DOHH2 (cell line): Measurements from ENCODE around the gene RBP2.
"Not testable (repeated sequence)": the region's sequence is repeated elsewhere in the genome, so short reads cannot be mapped to it uniquely, and the experiment has no call there.

Source experiments
- H3F3A ChIP-seq: fragments of 200-600 bp; sonication (generic), shearing (Covaris generic); 2 replicates; pipeline ENCODE4 v1.6.0; 2016; ENCODE audit warnings: antibody characterized with exemption, mild to moderate bottlenecking; ENCODE audit not compliant: control insufficient read depth, insufficient read depth
- H3K27ac ChIP-seq: fragments of 200-600 bp; sonication (generic); 2 replicates; pipeline ENCODE4 v1.5.1; 2014; ENCODE audit warnings: low read depth, mild to moderate bottlenecking, low read length, moderate library complexity
- H3K27me3 ChIP-seq: fragments of 200-600 bp; sonication (generic); 2 replicates; pipeline ENCODE4 v1.6.1; 2014; ENCODE audit warnings: mild to moderate bottlenecking, low read length, mixed read lengths; ENCODE audit not compliant: control insufficient read depth
- H3K36me3 ChIP-seq: fragments of 200-600 bp; sonication (generic); 2 replicates; pipeline ENCODE4 v1.6.1; 2014; ENCODE audit warnings: mild to moderate bottlenecking, low read length, moderate library complexity, mixed read lengths; ENCODE audit not compliant: control insufficient read depth
- H3K4me1 ChIP-seq: fragments of 200-600 bp; sonication (generic); 2 replicates; pipeline ENCODE4 v1.6.1; 2014; ENCODE audit warnings: mild to moderate bottlenecking, low read length, mixed read lengths; ENCODE audit not compliant: control insufficient read depth
- H3K4me2 ChIP-seq: fragments of 200-600 bp; sonication (generic); 2 replicates; pipeline ENCODE4 v1.6.0; 2014; ENCODE audit warnings: mild to moderate bottlenecking, low read length, moderate library complexity
- H3K4me3 ChIP-seq: fragments of 200-600 bp; sonication (generic); 2 replicates; pipeline ENCODE4 v1.5.1; 2014; ENCODE audit warnings: mild to moderate bottlenecking, low read length, mixed read lengths
- H3K79me2 ChIP-seq: fragments of 200-600 bp; sonication (generic); 2 replicates; pipeline ENCODE4 v1.6.1; 2014; ENCODE audit warnings: mild to moderate bottlenecking, low read length, mixed read lengths; ENCODE audit not compliant: control insufficient read depth
- H3K9me2 ChIP-seq: fragments of 200-600 bp; sonication (generic); replicated peaks from 2 replicates; pipeline ENCODE4 v1.6.1; 2014; ENCODE audit warnings: mild to moderate bottlenecking, low read length, mixed read lengths; ENCODE audit not compliant: control insufficient read depth
- H3K9me3 ChIP-seq: fragments of 200-600 bp; sonication (generic); 2 replicates; pipeline ENCODE4 v1.6.1; 2014; ENCODE audit warnings: antibody characterized with exemption, low read length, mixed read lengths; ENCODE audit not compliant: control insufficient read depth, insufficient read depth
- H4K20me1 ChIP-seq: fragments of 200-600 bp; sonication (generic); 2 replicates; pipeline ENCODE4 v1.6.0; 2014; ENCODE audit warnings: low read depth, mild to moderate bottlenecking, antibody characterized with exemption, low read length, moderate library complexity; ENCODE audit not compliant: control insufficient read depth, insufficient read depth
- EZH2phosphoT487 ChIP-seq: fragments of 200-600 bp; sonication (generic); IDR thresholded peaks from 2 replicates; pipeline ENCODE4 v1.6.1; 2017; ENCODE audit warnings: borderline replicate concordance, mild to moderate bottlenecking, antibody characterized with exemption, low read length, moderate library complexity, mixed read lengths
- TF ChIP-seq, protein P1 (sequence below): fragments of 200-600 bp; sonication (generic); IDR thresholded peaks from one replicate; pipeline ENCODE4 v1.5.1; 2014; ENCODE audit warnings: antibody characterized with exemption, mild to moderate bottlenecking, low read depth, low read length; ENCODE audit not compliant: poor library complexity, severe bottlenecking

RBP2 gene

DNA sequence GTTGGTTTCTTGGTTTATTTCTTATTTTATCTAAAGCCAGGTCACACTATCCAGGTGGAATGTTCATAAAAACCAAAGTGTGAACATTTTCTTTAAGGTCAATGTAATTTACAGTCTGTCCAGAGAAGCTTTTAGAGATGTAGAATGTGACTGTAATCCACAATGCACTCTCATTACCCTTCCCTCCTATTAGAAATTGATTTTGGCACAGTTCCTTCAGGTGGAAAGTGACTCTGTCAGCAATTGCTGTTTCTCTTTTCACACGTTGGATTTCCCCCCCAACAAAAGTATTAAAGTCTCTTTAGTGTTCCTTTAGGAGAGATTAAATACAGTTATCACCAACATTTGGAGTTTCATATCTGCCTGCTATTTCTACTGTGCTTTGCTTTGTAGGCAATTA lies 55.3 kb downstream of the RBP2 start:
- no peaks in the 10 kb centered on the region for H4K20me1 ChIP-seq
- no peaks in the 10 kb centered on the region for H3F3A ChIP-seq
- H3K4me1 ChIP-seq: no peaks in the 10 kb centered on the region
- H3K27me3 ChIP-seq: no peaks in the 10 kb centered on the region
- no peak overlapping the region for H3K4me2 ChIP-seq
- H3K79me2 ChIP-seq: no peaks in the 10 kb centered on the region
- no peaks in the 10 kb centered on the region for H3K9me3 ChIP-seq
- TF ChIP-seq, protein P1, sequence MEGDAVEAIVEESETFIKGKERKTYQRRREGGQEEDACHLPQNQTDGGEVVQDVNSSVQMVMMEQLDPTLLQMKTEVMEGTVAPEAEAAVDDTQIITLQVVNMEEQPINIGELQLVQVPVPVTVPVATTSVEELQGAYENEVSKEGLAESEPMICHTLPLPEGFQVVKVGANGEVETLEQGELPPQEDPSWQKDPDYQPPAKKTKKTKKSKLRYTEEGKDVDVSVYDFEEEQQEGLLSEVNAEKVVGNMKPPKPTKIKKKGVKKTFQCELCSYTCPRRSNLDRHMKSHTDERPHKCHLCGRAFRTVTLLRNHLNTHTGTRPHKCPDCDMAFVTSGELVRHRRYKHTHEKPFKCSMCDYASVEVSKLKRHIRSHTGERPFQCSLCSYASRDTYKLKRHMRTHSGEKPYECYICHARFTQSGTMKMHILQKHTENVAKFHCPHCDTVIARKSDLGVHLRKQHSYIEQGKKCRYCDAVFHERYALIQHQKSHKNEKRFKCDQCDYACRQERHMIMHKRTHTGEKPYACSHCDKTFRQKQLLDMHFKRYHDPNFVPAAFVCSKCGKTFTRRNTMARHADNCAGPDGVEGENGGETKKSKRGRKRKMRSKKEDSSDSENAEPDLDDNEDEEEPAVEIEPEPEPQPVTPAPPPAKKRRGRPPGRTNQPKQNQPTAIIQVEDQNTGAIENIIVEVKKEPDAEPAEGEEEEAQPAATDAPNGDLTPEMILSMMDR: no peak
- no peak for TF ChIP-seq EZH2phosphoT487
- H3K27ac ChIP-seq: no peak overlapping the region
- no peaks in the 10 kb centered on the region for H3K36me3 ChIP-seq
- H3K4me3 ChIP-seq: no peak overlapping the region
- no peaks in the 10 kb centered on the region for H3K9me2 ChIP-seq

- Histone ChIP-seq H3K4me1 (no peaks in the 10 kb centered on the region), H4K20me1 (no peaks in the 10 kb centered on the region), H3K4me3 (no peak overlapping the region), H3F3A (no peaks in the 10 kb centered on the region), H3K27me3 (no peaks in the 10 kb centered on the region), H3K9me3 (no peaks in the 10 kb centered on the region), H3K9me2 (no peaks in the 10 kb centered on the region), H3K36me3 (no peaks in the 10 kb centered on the region), H3K27ac (no peak overlapping the region), H3K4me2 (no peak overlapping the region), H3K79me2 (no peaks in the 10 kb centered on the region)
- no peak for TF ChIP-seq EZH2phosphoT487
- TF ChIP-seq, protein P1: no peak
These were observed 58.2 kb downstream of the RBP2 start for GRCh38 chr3:139418144-139418543.

DNA sequence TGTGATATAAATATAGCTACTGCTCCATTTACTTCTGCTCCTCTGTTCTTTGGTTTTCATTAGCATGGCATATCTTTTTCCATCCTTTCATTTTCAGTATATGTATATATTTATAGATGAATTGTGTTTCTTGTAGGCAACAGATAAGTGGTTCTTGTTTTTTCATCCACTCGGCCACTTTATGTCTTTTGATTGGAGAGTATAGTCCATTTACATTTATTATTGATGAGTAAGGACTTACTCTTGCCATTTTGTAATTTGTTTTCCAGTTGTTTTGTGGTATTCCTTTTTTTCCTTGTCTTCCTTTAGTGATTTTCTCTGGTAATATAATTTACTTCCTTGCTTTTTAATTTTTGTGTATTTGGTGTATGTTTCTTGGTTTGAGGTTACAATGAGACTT lies 60.0 kb downstream of the RBP2 start:
- H3K27me3 ChIP-seq: no peaks in the 10 kb centered on the region
- H3F3A ChIP-seq: no peaks in the 10 kb centered on the region
- no peaks in the 10 kb centered on the region for H3K9me2 ChIP-seq
- TF ChIP-seq EZH2phosphoT487: no peak
- TF ChIP-seq, protein P1: no peak
- H3K9me3 ChIP-seq: peaks cover 3% of the 10 kb centered on the region; the same call in 1 of the 2 replicates
- no peaks in the 10 kb centered on the region for H3K36me3 ChIP-seq
- H3K4me3 ChIP-seq: no peak overlapping the region
- H3K27ac ChIP-seq: no peak overlapping the region
- H3K4me1 ChIP-seq: no peaks in the 10 kb centered on the region
- no peak overlapping the region for H3K4me2 ChIP-seq
- H4K20me1 ChIP-seq: no peaks in the 10 kb centered on the region
- H3K79me2 ChIP-seq: no peaks in the 10 kb centered on the region

GRCh38 chr3:139414608-139415224 lies 61.6 kb downstream of the RBP2 start:
- no peaks in the 10 kb centered on the region for H3K9me2 ChIP-seq
- H3K79me2 ChIP-seq: no peaks in the 10 kb centered on the region
- no peaks in the 10 kb centered on the region for H3F3A ChIP-seq

DNA sequence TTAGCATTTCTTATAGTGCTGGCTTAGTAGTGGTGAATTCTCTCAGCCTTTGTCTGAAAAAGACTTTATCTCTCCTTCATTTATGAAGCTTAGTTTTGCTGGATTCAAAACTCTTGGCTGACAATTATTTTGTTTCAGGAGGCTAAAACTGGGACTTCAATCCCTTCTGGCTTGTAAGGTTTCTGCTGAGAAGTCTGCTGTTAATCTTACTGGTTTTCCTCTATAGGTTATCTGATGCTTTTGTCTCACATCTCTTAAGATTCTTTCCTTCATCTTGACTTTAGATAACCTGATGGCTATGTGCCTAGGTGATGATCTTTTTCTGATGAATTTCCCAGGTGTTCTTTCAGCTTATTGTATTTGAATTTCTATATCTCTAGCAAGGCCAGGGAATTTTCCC lies 63.4 kb downstream of the RBP2 start:
- H3F3A ChIP-seq, H3K4me3 ChIP-seq, H3K4me1 ChIP-seq, H3K9me3 ChIP-seq, H3K4me2 ChIP-seq, H3K27me3 ChIP-seq, H3K36me3 ChIP-seq, H3K79me2 ChIP-seq, H3K9me2 ChIP-seq, H3K27ac ChIP-seq, H4K20me1 ChIP-seq: not testable (repeated sequence)

More at GRCh38 chr3:139414608-139415224, 61.6 kb downstream of the RBP2 start:
- Histone ChIP-seq H3K27ac (no peak overlapping the region), H4K20me1 (no peaks in the 10 kb centered on the region), H3K9me3 (peaks cover 3% of the 10 kb centered on the region; the same call in 1 of the 2 replicates), H3K4me1 (no peaks in the 10 kb centered on the region), H3K4me3 (no peak overlapping the region), H3K4me2 (no peak overlapping the region), H3K36me3 (no peaks in the 10 kb centered on the region), H3K27me3 (no peaks in the 10 kb centered on the region)
- TF ChIP-seq, protein P1: no peak
- no peak for TF ChIP-seq EZH2phosphoT487
